T1000 (cell line): ENCODE data around the gene WLS.
A peak's percentile ranks its signal among the peaks of the same experiment; 100 is the strongest.

Experiments used
- DNase-seq: peaks from one replicate; lab custom pipeline; 2025; ENCODE audit warnings: mixed read lengths; lab: John Stamatoyannopoulos, UW

The WLS gene

GRCh38 chr1:68132426-68133130, 99.7 kb downstream of the WLS start:
- no peak for DNase-seq

GRCh38 chr1:68131261-68131660, 101.1 kb downstream of the WLS start:
- DNase-seq = no peak

- DNase-seq = no peak
Observed at GRCh38 chr1:68129536-68130250, 102.6 kb downstream of the WLS start.

- no peak for DNase-seq
Observed at GRCh38 chr1:68128820-68129219, 103.5 kb downstream of the WLS start.

- no peak for DNase-seq
Observed at GRCh38 chr1:68128157-68128556, 104.2 kb downstream of the WLS start.

- DNase-seq = no peak
Observed at GRCh38 chr1:68121536-68121935, 110.8 kb downstream of the WLS start.

GRCh38 chr1:68120136-68120791, 112.1 kb downstream of the WLS start:
- peak; percentile 47 for DNase-seq

GRCh38 chr1:68119445-68119844, 112.9 kb downstream of the WLS start:
- no peak for DNase-seq

- DNase-seq = no peak
Observed at GRCh38 chr1:68117416-68117815, 114.9 kb downstream of the WLS start.

GRCh38 chr1:68116643-68117235, 115.6 kb downstream of the WLS start:
- DNase-seq = peak; percentile 10

GRCh38 chr1:68115308-68115707, 117.0 kb downstream of the WLS start:
- DNase-seq = no peak

GRCh38 chr1:68113966-68114365, 118.4 kb downstream of the WLS start:
- no peak for DNase-seq

GRCh38 chr1:68112835-68113243, 119.5 kb downstream of the WLS start:
- DNase-seq = peak; percentile 44

GRCh38 chr1:68111519-68112436, 120.5 kb downstream of the WLS start:
- peak; percentile 47 for DNase-seq

GRCh38 chr1:68107771-68108170, 124.6 kb downstream of the WLS start:
- no peak for DNase-seq

- no peak for DNase-seq
Observed at GRCh38 chr1:68103884-68104554, 128.3 kb downstream of the WLS start.

- DNase-seq = no peak
Observed at GRCh38 chr1:68103011-68103545, 129.2 kb downstream of the WLS start.

GRCh38 chr1:68101829-68102228, 130.5 kb downstream of the WLS start:
- no peak for DNase-seq

GRCh38 chr1:68100571-68100970, 131.8 kb downstream of the WLS start:
- no peak for DNase-seq

- no peak for DNase-seq
Observed at GRCh38 chr1:68093737-68094136, 138.6 kb downstream of the WLS start.

- DNase-seq = no peak
Observed at GRCh38 chr1:68087184-68087583, 145.1 kb downstream of the WLS start.
